ENCODE results near the gene ITGA1. TPM values are rescaled to one million over a fixed set of nuclear protein-coding genes. Genes with fewer than 3 reads are reported as not detected.
"Not testable (repeated sequence)": the region's sequence is repeated elsewhere in the genome, so short reads cannot be mapped to it uniquely, and the experiment has no call there.

Gene ITGA1
- total RNA-seq, 1 donor from 2014 or later: 9.1 TPM

DNA sequence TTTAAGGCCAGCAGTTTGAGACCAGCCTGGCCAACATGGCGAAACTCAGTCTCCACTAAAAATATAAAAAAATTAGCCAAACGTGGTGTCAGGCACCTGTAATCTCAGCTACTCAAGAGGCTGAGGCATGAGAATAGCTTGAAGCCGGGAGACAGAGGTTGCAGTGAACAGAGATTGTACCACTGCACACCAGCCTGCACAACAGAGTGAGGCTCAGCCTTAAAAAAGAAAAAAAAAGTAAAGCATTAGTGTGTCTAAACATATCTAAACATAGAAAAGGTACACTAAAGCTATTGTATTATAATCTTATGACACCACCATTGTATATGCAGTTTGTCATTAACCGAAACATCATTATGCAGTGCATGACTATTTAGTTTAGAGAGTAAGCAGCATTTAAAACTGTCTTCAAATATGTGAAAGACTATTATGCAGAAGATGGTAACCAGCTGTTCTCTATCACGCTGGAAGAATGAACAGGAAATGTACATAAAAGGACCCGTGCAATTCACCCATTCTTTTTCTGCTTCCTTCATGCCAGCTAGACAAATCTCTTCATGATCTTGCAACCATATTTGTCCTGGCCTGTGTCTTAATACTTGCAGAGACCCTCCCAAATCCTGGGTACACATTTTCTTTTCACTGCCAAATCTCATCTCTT lies 58.6 kb downstream of the ITGA1 start:
- no peak for DNase-seq (ENCODE audit: low spot score in 2 of 2, unreplicated experiment in 2 of 2)
- TF ChIP-seq, protein P1, sequence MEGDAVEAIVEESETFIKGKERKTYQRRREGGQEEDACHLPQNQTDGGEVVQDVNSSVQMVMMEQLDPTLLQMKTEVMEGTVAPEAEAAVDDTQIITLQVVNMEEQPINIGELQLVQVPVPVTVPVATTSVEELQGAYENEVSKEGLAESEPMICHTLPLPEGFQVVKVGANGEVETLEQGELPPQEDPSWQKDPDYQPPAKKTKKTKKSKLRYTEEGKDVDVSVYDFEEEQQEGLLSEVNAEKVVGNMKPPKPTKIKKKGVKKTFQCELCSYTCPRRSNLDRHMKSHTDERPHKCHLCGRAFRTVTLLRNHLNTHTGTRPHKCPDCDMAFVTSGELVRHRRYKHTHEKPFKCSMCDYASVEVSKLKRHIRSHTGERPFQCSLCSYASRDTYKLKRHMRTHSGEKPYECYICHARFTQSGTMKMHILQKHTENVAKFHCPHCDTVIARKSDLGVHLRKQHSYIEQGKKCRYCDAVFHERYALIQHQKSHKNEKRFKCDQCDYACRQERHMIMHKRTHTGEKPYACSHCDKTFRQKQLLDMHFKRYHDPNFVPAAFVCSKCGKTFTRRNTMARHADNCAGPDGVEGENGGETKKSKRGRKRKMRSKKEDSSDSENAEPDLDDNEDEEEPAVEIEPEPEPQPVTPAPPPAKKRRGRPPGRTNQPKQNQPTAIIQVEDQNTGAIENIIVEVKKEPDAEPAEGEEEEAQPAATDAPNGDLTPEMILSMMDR (IDR thresholded peaks at IDR 0.05; ENCODE audit: unreplicated experiment): no peak
- Mint-ChIP-seq H3K27me3 (ENCODE audit: low read depth) (no peaks in the 10 kb centered on the region), H3K27ac (no peak overlapping the region), H3K4me3 (no peak overlapping the region), H3K9me3 (peaks cover 4% of the 10 kb centered on the region), H3K36me3 (no peaks in the 10 kb centered on the region), H3K4me1 (no peaks in the 10 kb centered on the region)

GRCh38 chr5:52848688-52849087 lies 61.0 kb downstream of the ITGA1 start:
- H3K9me3 Mint-ChIP-seq; H3K27ac Mint-ChIP-seq; DNase-seq (ENCODE audit: low spot score in 2 of 2, unreplicated experiment in 2 of 2); H3K27me3 Mint-ChIP-seq (ENCODE audit: low read depth); H3K4me1 Mint-ChIP-seq; H3K36me3 Mint-ChIP-seq; H3K4me3 Mint-ChIP-seq: not testable (repeated sequence)

- no peak for DNase-seq (ENCODE audit: low spot score in 2 of 2, unreplicated experiment in 2 of 2)
- H3K36me3 Mint-ChIP-seq: no peaks in the 10 kb centered on the region
- H3K27ac Mint-ChIP-seq: no peak overlapping the region
- no peaks in the 10 kb centered on the region for H3K27me3 Mint-ChIP-seq (ENCODE audit: low read depth)
- no peak overlapping the region for H3K4me3 Mint-ChIP-seq
- H3K9me3 Mint-ChIP-seq: peaks cover 4% of the 10 kb centered on the region
- TF ChIP-seq, protein P1 (IDR thresholded peaks at IDR 0.05; ENCODE audit: unreplicated experiment): no peak
- H3K4me1 Mint-ChIP-seq: peaks cover 17% of the 10 kb centered on the region
These were observed 61.8 kb downstream of the ITGA1 start for GRCh38 chr5:52849544-52849943.

- Mint-ChIP-seq H3K4me1 (peaks cover 17% of the 10 kb centered on the region), H3K27ac (peak overlapping the region; percentile 49), H3K9me3 (peaks cover 4% of the 10 kb centered on the region), H3K36me3 (no peaks in the 10 kb centered on the region), H3K27me3 (ENCODE audit: low read depth) (no peaks in the 10 kb centered on the region), H3K4me3 (no peak overlapping the region)
- TF ChIP-seq, protein P1 (IDR thresholded peaks at IDR 0.05; ENCODE audit: unreplicated experiment): no peak
- no peak for DNase-seq (ENCODE audit: low spot score in 2 of 2, unreplicated experiment in 2 of 2)
These were observed 65.9 kb downstream of the ITGA1 start for GRCh38 chr5:52853650-52854049.

- H3K27me3 Mint-ChIP-seq (ENCODE audit: low read depth): no peaks in the 10 kb centered on the region
- H3K36me3 Mint-ChIP-seq: no peaks in the 10 kb centered on the region
- TF ChIP-seq, protein P1 (IDR thresholded peaks at IDR 0.05; ENCODE audit: unreplicated experiment): no peak
- H3K4me1 Mint-ChIP-seq: peaks cover 17% of the 10 kb centered on the region
- no peak overlapping the region for H3K27ac Mint-ChIP-seq
- H3K9me3 Mint-ChIP-seq: peaks cover 1% of the 10 kb centered on the region
- no peak for DNase-seq (ENCODE audit: low spot score in 2 of 2, unreplicated experiment in 2 of 2)
- no peak overlapping the region for H3K4me3 Mint-ChIP-seq
These were observed 66.6 kb downstream of the ITGA1 start for GRCh38 chr5:52854301-52854700.

DNA sequence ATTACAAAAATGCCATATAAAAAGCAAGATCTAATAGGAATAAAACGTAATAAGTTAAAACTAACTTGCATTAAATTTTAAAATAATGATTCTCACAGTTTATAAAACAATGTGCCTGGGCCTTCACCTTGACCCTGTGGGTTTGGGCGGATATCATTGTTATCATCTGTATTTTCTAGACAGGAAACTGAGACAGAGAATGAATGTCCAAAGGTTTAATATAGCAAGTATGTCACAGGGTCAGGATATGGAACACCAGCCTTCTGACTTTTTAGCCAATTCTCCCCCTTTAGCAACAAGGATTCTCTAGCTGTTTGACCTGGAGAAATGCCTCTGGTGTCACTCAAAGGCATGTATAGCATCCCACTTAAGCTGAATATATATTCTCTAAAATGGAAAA lies 67.2 kb downstream of the ITGA1 start:
- Mint-ChIP-seq H3K4me1 (peaks cover 21% of the 10 kb centered on the region), H3K27ac (no peak overlapping the region), H3K9me3 (no peaks in the 10 kb centered on the region), H3K27me3 (ENCODE audit: low read depth) (no peaks in the 10 kb centered on the region), H3K36me3 (no peaks in the 10 kb centered on the region), H3K4me3 (no peak overlapping the region)
- TF ChIP-seq, protein P1 (IDR thresholded peaks at IDR 0.05; ENCODE audit: unreplicated experiment): no peak
- no peak for DNase-seq (ENCODE audit: low spot score in 2 of 2, unreplicated experiment in 2 of 2)
